Fibroblast of pulmonary artery (primary cell): ENCODE results near the gene STMN3.
A peak's percentile ranks its signal among the peaks of the same experiment; 100 is the strongest.
"Not testable (repeated sequence)": the region's sequence is repeated elsewhere in the genome, so short reads cannot be mapped to it uniquely, and the experiment has no call there.

ENCODE experiments used
- DNase-seq: peaks from one replicate; pipeline ENCODE4 v3.0.0-alpha.2; 2010; ENCODE audit warnings: low read depth
- H3K4me3 ChIP-seq: replicated peaks from 2 replicates; pipeline ENCODE4 v1.5.1; 2011; ENCODE audit warnings: low read depth, mild to moderate bottlenecking, control low read depth, low read length, moderate library complexity
- TF ChIP-seq, protein P1 (sequence below): IDR thresholded peaks from 2 replicates; pipeline ENCODE4 v1.5.1; 2011; ENCODE audit warnings: mild to moderate bottlenecking, control low read depth, low read length, inconsistent platforms; ENCODE audit errors: missing control alignments

Gene STMN3

DNA sequence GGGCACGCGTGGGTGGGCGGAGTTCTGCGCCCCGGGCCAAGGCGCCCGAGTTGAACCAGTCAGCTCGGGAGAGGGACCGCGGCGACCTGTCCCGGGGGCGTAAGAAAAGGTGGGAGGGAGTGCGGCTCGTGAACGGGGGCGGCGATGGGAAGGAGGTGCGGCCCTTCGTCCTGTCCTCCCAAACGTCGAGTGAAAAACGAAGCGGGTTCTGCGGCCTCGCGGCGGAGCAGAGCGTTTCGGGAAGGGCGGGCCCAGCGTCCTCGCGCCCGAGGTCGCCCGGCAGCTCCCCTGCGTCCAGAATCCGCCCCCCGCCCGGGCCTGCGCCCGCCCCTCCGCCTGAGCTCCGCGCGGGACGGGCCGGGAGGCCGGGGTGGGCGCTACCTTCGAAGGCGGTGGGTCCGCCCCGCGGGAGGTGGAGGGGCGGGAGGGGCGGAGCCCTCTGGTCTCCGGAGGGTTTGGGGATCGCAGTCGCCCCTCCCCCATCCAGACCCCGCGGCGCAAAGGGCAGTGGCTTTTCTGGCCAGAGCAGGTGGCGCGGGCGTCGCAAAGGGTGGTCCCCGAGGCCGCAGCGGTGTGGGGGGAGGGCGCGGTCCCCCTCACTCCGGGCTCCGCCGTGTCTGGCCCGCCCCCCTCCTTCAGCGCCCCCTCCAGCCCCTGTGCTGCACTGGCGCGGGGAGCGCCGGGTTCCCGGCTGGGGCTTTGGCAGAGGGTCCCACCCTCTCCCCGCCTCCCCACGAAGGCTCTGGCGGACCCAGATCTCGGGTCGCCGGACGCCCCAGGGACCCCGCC lies 838 bp downstream of the STMN3 start:
- TF ChIP-seq, protein P1, sequence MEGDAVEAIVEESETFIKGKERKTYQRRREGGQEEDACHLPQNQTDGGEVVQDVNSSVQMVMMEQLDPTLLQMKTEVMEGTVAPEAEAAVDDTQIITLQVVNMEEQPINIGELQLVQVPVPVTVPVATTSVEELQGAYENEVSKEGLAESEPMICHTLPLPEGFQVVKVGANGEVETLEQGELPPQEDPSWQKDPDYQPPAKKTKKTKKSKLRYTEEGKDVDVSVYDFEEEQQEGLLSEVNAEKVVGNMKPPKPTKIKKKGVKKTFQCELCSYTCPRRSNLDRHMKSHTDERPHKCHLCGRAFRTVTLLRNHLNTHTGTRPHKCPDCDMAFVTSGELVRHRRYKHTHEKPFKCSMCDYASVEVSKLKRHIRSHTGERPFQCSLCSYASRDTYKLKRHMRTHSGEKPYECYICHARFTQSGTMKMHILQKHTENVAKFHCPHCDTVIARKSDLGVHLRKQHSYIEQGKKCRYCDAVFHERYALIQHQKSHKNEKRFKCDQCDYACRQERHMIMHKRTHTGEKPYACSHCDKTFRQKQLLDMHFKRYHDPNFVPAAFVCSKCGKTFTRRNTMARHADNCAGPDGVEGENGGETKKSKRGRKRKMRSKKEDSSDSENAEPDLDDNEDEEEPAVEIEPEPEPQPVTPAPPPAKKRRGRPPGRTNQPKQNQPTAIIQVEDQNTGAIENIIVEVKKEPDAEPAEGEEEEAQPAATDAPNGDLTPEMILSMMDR: no peak
- peak overlapping the region; percentile 57 for H3K4me3 ChIP-seq
- peak; percentile 32 for DNase-seq

DNA sequence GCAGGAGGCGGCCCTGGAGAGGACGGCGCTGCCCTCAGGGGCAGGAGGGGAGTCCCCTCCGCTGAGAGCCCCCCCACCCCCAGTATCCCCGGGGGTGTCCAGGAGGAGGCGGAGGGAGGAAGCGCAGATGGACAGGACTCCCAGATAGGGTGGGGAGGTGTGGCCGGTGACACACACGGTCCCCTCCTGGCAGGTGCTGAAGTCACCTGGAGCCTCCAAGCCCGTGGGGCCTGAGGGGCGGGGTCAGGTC lies 1.4 kb downstream of the STMN3 start:
- no peak for DNase-seq
- TF ChIP-seq, protein P1: no peak
- H3K4me3 ChIP-seq: peak overlapping the region; percentile 57

DNA sequence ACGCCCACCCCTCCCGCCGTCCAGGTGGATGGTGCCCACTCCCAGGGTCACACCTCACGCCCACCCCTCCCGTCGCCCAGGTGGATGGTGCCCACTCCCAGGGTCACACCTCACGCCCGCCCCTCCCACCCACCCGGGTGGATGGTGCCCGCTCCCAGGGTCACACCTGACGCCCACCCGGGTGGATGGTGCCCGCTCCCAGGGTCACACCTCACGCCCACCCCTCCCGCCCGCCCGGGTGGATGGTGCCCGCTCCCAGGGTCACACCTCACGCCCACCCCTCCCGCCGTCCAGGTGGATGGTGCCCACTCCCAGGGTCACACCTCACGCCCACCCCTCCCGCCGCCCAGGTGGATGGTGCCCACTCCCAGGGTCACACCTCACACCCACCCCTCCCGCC lies 2.7 kb downstream of the STMN3 start:
- DNase-seq, H3K4me3 ChIP-seq: not testable (repeated sequence)

DNA sequence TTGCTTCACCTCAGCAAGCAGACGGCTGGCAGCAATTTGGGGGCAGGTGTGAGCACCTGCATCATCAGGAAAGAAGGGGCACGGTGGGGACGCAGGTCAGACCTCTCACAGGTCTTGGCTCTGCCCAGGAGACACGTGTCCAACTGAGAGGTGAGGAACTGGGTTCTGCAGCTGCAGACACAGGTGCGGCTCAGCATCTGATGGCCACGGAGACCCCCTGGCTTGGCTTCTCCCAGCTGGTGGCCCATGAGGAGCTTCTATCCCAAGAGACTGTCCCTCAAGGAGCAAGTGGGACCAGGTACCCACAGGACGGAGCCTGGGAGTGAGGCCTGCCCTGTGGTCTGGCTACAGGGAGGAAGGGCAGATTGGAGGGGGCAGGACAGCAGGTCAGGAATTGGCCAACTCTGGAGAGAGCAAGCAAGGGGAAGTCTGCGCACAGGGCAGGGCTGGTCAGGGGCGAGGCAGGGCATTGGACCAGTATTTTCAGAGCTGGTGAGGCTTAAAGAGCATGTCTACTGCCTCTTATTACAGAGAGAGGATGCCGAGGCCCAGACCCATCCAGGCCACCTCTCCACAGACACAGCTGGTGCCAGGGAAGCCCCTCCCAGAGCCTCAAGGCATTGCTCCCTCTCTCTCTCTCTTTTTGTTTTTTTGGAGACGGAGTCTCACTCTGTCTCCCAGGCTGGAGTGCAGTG lies 4.2 kb downstream of the STMN3 start:
- TF ChIP-seq, protein P1: no peak
- H3K4me3 ChIP-seq: no peak overlapping the region
- DNase-seq: no peak

DNA sequence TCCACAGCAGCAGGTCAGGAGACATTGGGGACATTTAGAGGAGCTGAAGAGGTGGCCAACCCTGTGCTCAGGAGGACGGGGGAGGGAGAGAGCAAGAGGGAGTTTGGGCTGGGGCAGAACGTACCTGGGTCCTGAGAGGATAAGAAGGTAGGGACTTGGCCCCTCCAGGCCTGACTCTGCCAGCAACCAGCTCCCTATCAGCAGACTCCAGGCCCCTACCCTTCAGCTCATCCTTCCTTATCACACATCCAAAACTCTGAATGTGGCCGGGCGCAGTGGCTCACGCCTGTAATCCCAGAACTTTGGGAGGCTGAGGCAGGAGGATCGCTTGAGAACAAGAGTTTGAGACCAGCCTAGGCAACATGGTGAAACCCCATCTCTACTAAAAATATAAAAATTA lies 5.0 kb downstream of the STMN3 start:
- no peak for DNase-seq
- TF ChIP-seq, protein P1: no peak
- H3K4me3 ChIP-seq: no peak overlapping the region

DNA sequence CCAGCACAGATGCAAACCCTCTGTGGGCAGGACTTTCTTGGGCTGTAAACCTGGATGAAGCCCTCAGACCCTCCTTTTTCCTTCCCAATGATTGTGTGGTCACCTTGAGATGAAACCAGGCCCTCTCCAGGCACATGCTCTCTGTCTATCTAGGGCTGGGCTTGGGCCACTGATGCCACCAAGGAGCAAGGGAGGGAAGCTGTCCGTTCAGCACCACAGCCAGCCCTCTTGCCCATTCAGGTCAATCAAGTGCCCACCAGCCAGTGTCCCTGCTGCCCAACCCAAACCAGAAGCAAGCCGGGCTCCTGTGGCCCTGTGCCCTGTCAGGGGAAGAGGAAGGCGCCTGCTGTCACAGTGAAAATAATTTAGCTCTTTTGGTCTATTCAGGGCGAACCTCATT lies 8.0 kb downstream of the STMN3 start:
- no peak overlapping the region for H3K4me3 ChIP-seq
- TF ChIP-seq, protein P1: no peak
- DNase-seq: no peak

DNA sequence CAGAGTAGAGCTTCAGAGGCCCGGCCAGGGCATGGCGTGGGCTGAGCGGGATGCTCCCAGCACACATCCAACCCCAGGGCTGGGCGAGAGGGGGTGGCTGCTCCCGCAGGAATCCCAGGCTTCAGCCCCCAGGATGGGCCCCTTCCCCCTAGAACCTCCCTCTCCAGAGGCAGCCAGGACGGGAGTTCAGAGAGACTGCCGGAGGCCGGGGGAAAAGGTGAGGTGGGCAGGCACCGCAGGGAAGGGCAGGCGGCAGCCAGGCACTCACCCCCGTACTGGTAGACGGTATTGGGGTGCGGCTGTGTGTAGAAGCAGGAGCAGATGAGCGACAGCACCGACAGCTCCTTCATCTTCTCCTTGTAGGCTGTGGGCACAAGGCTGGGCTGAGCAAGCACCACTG lies 9.3 kb downstream of the STMN3 start:
- no peak for DNase-seq
- H3K4me3 ChIP-seq: no peak overlapping the region
- TF ChIP-seq, protein P1: no peak
